OCI-M2 (cell line): ENCODE measurements around the gene RNU6-9.

Experiments
- DNase-seq: peaks from one replicate; lab custom pipeline; 2025; ENCODE audit not compliant: unreplicated experiment; lab: John Stamatoyannopoulos, UW

RNU6-9 gene

DNA sequence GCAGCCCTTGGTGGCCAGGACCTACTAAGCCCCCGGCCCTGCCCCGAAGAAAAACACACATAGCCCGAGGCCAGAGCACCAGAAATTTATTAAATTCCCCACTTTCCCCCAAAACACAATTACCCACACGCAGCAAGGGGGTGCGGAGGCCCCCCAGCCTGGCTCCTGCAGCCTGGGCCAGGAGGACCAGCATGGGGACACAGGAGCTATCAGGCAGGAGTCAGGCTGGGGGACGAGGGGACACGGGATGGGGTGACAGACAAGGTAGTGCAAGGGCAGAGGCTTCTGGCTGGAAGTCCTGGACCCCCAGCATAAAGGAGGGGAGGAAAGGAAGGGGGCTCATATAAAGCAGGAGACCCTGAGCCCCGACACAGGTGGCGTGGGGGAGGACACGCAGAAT is 3.1 kb downstream of the RNU6-9 start:
- no peak for DNase-seq

DNA sequence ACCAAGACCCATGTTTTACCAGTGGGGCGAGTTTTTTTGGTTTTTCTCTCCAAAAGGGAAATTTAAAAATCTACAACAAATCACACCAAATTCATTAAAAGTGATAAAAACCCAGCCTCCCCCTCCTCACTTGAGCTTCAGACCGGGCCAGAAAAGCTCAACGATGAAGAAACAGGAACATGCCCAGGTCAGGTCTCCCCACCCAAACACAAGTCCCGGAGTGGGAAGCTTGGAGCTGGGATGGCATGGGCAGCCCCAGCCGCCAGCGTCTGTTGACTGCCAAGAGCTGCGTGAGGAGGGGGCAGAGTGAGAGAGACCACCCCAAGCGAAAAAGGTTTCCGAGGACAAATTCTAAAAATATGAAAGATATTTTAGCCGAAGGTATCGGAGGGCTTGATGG is 3.7 kb downstream of the RNU6-9 start:
- DNase-seq, result no peak

DNA sequence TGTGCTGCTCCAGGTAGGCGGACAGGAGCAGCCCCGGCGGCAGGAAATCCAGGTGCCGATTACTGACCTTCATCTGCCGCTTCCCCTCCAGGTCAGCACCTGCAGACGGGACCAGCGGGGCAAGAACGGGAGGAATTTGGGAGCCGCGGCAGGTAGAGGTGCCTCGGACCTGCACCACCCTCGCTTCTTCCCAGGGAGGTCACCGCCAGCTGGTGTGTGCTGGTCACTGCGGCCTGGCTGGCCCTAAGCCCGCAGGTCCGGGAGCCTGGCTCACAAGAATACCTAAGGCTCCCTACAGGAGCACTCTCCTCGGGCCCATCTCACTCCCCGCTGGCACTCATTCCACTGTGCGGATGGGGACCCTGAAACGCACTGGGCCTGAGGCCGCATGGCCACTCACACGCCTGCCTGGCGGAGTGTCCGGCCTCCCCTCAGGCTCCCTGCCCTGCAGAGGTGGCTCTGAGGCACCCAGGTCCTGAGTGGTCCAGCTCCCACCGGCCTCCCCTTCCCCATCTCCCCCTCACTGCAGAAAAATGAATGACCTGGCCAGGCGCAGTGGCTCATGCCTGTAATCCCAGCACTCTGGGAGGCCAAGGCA is 4.3 kb downstream of the RNU6-9 start:
- no peak for DNase-seq

DNA sequence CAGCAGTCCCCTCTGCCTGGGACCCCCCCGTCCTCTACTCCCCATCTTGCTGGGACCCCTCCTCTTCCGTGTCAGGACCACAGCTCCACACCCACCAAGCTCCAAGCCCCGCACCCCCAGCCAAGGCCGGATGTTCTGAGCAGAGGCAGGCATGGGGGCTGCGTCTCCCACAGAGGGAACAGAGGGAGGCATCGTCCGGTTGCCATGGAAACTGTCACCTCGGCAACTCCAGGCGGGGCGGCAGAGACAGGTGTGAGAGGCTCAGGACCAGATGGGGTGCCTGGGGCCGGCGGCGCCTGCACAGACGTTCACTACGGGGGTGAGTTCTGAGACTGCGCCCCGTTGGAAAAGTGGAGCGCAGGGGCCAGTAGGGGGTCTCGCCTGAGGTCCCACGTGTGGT is 5.4 kb downstream of the RNU6-9 start:
- DNase-seq, result no peak

DNA sequence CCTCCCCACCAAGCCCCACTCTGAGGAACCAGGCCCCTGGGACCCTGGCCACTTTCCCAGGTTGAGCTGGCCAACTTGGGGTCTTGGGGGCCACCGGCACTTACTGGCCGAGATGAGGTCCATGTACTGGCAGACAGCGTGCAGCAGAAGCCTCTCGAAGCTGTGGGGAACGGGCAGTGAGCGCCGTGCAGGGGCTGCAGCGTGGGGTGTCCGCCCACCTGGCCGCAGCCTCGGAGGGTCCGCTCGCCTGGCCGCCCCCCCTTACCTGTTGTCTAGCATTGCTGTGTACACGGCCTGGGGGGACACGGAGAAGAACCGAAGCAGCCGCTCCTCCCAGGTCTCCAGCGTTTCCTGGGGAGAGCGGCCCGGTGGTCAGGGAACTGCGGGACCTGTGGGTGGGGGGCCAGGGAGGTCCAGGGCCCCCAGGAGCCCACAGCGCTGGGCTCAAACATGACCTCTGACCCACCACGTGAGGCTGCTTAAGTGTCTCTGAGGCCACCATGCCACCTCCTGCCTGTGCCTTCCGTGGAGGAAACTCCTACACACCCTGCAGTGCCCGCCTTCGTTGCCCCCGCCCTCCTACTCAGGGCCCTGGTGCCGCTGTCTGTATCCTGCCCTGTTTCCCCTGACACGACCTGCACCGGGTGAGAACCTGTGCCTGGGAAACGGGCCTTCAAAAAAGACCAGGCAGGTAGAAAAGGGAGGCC is 6.2 kb downstream of the RNU6-9 start:
- no peak for DNase-seq

DNA sequence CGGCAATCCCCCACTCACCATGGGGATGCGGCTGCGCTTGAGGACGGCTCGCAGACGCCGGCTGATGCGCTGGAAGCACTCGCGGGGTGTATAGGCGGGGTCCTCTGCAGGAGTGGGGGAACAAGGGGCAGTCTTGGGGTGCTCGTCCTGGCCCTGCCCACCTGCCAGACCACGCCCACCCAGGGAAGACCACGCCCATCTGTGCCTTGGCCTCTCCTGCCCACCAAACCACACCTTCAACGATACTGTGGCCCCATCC is 6.7 kb downstream of the RNU6-9 start:
- DNase-seq, result no peak

DNA sequence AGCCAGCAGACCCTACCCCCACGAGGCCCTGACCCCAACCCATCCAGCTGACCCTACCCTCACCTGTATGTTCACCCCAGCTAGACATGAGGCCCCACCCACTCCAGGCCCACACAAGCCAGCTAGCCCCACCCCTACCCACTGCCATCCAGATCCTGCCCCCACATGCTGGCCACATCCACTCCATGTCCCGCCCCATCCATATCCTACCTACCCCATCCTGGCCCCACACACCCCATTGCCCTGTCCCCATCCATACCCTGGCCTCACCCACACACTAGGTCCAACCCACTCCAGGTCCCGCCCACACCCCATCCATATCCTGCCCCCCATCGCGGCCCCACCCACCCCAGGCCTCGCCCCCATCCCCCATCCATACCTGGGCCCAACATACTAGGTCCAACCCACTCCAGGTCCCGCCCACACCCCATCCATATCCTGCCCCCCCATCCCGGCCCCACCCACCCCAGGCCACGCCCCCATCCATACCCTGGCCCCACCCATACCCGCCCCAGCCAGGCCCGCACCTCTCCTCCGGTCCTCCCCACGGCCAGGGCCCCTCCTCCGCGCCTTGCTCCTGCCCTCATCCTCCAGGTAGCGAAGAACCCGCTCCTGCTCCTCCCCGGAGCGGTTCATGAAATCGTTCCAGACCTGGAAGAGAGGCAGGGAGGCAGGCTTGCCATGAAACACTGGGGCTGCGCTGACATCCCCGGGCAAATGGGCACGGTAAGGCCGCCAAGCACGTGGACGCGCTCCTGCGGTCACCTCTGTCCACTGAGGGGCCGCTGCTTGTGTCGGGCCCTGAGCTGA is 7.2 kb downstream of the RNU6-9 start:
- DNase-seq, result no peak

DNA sequence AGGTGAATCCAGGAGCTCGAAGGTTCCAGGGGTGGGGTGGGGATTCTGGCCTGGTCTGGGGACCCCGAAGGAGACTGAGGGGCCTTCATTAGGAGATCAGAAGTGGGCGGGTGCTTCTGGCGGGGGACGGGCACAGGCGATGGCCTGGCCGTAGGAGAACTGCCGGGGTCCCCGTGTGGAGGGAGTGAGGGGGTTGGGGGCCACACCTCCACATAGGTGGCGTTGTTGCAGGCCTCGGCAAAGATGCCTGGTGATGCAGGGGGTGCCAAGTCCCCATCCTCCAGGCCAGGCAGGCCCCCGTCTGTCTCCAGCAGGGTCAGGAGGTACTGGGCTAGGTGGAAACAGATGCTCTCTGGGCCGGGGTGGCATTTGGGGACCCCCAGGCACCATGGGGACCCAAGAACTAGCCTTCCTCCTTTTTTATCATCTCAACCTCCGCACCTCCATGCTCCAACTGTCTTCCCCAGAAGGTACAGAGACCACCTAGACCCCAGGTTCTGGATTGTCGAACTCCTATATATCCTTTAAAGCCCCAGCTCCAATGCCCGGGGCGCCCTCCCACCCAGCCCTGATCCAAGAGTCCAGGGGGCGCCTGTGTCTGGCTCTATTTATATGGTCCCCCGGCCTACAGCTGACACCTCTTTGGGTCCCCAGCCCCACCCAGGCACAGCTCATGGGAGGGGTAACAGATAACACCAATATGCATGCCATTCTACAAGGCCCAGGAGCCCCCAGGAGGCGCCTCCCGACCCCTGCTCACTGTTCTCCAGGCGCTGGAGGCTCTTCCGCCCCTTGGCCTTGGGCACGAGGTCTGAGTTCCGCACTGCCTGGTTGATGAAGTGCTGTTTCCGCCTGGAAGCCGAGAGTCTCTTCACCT is 8.2 kb downstream of the RNU6-9 start:
- no peak for DNase-seq

DNA sequence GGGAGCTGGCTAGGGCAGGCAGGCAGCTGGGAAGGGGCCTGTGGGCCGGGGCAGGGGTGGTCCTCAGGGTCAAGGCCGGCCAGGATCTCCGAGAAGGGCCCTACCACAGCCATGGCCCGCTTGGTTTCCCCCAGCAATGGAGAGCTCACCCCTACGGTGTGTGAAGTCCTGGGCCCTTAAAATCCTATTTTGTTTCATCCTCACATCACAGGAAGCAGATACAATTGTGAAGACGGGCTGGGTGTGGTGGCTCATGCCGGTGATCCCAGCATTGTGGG is 8.7 kb downstream of the RNU6-9 start:
- DNase-seq, result no peak

DNA sequence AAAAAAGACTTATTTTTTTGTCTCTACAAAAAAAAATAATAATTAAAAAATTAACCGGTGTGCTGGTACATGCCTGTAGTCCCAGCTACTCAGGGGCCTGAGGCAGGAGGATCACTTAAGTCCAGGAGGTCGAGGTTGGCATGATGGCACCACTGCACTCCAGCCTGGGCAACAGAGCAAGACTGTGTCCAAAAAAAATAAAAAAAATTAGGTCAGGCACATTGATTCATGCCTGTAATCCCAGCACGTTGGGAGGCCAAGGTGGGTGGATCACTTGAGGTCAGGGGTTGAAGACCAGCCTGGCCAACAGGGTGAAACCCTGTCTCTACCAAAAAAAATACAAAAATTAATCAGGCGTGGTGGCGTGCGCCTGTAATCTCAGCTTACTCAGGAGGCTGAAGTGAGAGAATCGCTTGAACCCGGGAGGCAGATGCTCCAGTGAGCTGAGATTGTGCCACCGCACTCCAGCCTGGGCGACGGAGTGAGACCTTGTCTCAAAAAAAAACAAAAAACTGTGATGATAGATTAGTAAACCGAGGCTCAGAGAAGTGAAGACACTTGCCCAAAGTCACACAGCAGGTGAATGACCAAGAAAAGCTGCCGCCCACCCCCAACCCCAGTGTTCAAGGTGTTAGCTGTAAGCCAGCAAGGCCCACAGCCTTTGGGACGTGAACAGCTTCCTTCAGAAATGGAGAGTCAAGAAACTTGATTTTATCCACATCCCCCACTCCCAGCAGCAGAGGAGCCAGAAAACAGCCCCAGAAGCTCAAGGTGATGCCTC is 9.4 kb downstream of the RNU6-9 start:
- DNase-seq, result no peak

DNA sequence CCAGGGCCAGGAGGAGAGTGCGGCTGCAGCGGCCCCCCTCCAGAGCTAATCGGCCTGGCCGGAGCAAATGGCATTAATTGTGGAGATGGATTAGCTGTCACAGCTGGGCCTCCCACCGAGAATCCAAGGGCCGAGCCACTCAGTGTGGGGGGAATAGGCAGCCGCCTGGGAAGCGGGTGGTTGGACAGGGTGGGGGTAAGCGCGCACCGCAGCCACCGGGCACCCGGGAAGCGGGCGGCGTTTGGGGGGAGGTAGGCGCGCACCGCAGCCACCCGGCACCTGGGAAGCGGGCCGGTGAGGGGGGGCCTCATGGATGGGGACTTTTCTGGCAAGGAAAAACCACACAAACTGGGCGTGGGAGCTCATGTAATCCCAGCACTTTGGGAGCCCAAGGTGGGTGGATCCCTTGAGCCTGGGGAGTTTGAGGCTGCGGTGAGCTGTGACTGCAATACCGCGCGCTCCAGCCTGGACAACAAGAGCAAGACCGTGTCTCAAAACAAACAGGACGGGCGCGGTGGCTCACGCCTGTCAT is 10.0 kb downstream of the RNU6-9 start:
- DNase-seq, result no peak

DNA sequence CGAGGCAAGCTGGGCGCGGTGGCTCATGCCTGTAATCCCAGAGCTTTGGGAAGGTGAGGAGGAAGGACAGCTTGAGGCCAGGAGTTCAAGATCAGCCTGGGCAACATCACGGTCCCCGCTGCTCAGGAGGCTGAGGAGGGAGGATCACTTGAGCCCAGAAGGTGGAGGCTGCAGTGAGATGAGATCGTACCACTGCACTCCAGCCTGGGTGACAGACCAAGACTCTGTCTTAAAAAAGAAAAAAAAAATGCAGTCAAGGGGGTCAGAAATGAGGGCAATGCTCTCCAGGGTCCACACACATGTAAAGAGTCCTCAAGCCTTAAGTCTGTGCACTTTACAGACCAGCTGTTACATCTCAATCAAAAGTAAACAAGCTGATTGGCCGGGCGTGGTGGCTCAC is 11.3 kb downstream of the RNU6-9 start:
- no peak for DNase-seq

DNA sequence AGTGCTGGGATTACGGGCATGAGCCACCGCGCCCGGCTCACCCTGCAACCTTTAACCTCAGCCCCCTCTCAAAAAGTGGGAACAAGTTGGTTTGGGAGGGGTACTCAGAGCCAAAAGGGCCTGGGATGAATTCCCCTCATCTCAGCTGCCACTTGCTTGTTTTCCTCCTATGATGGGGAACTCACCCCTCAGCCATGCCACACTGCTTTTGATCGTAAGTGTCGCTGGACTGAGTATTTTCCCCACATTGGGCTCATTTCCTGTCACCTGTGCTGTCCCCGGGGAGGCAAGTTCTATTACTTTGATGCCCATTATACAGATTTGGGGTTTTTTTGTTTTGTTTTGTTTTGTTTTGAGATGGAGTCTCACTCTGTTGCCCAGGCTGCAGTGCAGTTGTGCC is 13.2 kb downstream of the RNU6-9 start:
- DNase-seq, result no peak

DNA sequence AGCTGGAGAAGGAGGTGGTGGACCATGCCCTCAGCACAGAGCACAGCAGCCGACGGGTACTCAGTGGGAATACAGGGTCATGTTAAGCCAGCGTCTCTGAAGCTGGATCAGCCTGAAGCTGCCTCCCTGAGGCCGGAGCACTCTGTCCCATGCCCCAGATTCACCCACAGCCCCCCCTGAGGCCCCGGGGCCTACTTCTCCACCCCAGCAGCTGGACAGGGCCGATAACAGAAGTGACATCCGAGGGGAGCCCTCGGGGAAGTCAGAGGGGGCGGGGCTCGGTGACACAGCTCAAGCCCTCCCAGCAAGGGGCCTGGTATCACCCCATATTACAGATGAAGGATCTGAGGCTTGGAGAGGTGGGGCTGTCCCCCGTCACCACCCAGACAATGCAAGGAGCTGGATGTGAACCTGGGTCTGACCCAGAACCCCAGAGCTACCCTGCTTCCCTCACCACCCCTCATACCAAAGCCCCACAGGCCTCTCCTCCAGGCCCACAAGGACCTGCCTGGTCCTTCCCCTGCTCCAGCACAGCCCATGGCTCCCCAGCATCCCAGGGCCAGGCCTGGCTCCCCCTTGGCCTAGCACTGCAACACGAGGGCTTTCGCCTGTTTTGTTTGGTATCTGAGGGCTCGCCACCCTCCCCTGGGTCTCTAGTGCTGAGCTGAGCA is 14.0 kb downstream of the RNU6-9 start:
- DNase-seq, result peak; percentile 31

DNA sequence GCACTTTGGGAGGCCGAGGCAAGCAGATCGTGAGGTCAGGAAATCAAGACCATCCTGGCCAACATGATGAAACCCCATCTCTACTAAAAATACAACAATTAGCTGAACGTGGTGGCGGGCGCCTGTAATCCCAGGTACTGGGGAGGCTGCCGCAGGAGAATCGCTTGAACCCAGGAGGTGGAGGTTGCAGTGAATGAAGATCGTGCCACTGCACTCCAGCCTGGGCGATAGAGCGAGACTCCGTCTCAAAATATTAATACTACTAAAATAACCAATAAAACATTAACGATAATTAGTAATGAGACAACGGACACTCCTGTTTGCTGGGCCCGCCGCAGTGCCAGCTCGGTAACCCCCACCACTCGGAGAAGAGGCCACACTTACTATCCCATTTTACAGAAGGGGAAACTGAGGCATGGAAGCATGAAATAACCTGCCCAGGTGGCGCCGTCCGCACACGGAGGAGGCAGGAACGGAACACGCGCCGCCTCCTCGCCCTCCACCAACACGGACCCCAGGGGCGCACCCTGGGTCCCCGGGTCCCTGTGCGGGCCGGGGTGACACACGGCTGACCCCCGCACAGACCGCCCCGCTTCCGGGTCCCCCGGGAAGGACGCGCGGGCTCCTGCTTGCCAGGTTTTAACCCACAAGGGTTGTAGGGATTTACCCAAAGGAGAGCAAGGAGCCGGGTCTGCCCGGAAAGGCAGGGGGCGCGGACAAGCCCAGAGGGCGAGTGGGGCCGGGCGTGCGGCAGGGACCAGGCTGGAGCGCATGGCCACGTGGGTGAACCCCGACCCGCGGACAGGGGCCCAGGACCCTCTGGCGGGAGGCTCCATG is 18.1 kb downstream of the RNU6-9 start:
- no peak for DNase-seq

DNA sequence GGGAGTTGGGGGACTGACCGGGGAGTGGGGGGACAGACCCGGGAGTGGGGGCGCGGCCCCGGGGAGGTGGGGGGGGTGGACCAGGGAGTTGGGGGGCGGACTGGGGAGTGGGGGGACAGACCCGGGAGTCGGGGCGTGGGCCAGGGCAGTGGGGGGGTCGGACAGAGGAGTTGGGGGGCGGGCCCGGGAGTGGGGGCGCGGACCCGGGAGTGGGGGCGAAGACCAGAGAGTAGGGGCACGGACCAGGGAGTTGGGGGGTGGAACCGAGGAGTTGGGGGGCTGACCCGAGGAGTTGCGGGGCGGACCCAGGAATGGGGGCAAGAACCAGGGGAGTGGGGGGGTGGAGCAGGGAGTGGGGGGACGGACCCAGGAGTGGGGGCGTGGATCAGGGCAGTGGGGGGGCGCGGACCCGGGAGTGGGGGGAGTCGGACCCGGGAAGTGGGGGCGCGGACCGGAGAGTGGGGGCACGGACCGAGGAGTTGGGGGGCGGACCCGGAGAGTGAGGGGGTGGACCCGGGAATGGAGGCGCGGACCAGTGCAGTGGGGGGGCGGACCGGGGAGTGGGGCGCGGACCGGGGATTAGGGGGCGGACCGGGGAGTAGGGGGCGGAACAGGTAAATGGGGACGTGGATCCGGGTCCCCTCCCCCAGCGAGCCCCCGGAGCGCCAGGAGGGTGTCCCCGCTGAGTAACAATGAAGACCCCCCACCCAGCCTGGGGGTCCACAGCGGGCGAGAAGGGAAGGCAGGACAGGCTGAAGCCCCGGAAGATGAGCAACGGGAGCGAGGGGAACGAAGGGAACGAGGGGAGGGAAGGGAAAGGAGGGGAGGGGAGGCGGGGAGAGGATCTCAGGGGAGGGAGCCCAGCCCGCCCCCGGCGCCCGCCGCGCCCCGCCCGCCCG is 19.1 kb downstream of the RNU6-9 start:
- DNase-seq, result no peak

DNA sequence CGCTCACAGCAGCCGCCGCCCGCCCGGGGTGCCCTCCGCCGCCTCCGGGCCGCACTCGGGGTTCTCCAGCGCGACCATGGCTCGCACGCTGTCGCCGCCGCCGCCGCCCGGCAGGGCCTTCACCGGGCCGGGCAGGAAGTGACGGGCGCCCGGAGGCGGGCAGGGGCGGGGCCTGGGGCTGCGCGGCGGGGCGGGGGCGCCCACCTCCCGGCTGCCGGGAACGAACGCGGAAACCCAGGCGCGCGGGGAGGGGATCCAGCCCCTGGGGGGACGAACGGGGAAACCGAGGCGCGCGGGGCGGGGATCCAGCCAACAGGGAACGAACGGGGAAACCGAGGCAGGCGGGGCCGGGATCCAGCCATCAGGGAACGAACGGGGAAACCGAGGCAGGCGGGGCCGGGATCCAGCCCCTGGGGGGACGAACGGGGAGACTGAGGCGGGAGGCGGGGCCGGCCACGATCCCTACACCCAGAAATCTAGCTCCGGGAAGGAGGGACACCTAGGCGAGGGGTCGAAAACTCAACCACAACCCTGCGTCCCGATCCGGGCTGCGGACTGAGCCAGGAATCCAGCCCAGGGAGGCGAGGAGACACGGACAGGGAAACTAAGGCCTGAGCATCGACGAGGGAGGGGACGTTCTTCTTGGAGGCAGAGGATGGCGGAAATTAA is 19.9 kb downstream of the RNU6-9 start, which contains the start of gene R3HDM4:
R3HDM4 (minus strand) TSS at position 140 of the 669 bp plus-strand sequence; CDS start at position 78, 62 bp downstream.
- no peak for DNase-seq
